Uterus (tissue), 2 donors: ENCODE measurements around the gene COL18A1.

ENCODE experiments used
- POLR2A ChIP-seq, 2 donors: fragments of 450-650 bp; IDR thresholded peaks; one replicate each; pipeline ENCODE4 v1.6.1; 2016; ENCODE audit warnings: antibody characterized with exemption in 2 of 2, mild to moderate bottlenecking in 1 of 2, moderate library complexity in 1 of 2
- TF ChIP-seq, protein P1 (sequence below), 4 experiments: fragments of 200-600 bp in 2 of 4; fragments of 450-650 bp in 2 of 4; sonication (generic) in 2 of 4; IDR thresholded peaks; one replicate each; pipeline ENCODE4 v1.5.1; 2016 to 2019; ENCODE audit warnings: antibody characterized with exemption in 4 of 4, mild to moderate bottlenecking in 2 of 4, moderate library complexity in 1 of 4

DNA sequence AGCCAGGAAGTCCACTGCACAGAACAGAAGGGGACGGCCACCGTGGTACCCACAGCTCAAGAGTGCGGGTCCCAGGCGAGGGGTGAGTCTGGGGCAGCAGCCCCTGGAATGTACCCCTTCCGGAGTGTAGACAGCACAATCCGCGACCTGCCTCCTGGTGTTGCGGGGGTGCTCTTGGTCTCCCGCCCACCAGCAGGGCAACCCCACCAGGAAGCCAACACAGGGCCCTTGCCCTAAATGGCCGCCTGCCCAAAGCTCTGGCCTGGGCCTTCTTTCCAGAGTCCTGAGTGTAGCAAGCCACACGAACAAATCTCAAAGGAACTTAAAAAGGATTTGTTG lies 138.4 kb downstream of the COL18A1 start:
- TF ChIP-seq, protein P1, sequence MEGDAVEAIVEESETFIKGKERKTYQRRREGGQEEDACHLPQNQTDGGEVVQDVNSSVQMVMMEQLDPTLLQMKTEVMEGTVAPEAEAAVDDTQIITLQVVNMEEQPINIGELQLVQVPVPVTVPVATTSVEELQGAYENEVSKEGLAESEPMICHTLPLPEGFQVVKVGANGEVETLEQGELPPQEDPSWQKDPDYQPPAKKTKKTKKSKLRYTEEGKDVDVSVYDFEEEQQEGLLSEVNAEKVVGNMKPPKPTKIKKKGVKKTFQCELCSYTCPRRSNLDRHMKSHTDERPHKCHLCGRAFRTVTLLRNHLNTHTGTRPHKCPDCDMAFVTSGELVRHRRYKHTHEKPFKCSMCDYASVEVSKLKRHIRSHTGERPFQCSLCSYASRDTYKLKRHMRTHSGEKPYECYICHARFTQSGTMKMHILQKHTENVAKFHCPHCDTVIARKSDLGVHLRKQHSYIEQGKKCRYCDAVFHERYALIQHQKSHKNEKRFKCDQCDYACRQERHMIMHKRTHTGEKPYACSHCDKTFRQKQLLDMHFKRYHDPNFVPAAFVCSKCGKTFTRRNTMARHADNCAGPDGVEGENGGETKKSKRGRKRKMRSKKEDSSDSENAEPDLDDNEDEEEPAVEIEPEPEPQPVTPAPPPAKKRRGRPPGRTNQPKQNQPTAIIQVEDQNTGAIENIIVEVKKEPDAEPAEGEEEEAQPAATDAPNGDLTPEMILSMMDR (IDR thresholded peaks at IDR 0.05): no peak
- no peak for TF ChIP-seq POLR2A (IDR thresholded peaks at IDR 0.05)
